ENCODE data around the gene TGFBR3L.
A peak's percentile ranks its signal among the peaks of the same experiment; 100 is the strongest.
"Not testable (repeated sequence)": the region's sequence is repeated elsewhere in the genome, so short reads cannot be mapped to it uniquely, and the experiment has no call there.

Gene TGFBR3L

DNA sequence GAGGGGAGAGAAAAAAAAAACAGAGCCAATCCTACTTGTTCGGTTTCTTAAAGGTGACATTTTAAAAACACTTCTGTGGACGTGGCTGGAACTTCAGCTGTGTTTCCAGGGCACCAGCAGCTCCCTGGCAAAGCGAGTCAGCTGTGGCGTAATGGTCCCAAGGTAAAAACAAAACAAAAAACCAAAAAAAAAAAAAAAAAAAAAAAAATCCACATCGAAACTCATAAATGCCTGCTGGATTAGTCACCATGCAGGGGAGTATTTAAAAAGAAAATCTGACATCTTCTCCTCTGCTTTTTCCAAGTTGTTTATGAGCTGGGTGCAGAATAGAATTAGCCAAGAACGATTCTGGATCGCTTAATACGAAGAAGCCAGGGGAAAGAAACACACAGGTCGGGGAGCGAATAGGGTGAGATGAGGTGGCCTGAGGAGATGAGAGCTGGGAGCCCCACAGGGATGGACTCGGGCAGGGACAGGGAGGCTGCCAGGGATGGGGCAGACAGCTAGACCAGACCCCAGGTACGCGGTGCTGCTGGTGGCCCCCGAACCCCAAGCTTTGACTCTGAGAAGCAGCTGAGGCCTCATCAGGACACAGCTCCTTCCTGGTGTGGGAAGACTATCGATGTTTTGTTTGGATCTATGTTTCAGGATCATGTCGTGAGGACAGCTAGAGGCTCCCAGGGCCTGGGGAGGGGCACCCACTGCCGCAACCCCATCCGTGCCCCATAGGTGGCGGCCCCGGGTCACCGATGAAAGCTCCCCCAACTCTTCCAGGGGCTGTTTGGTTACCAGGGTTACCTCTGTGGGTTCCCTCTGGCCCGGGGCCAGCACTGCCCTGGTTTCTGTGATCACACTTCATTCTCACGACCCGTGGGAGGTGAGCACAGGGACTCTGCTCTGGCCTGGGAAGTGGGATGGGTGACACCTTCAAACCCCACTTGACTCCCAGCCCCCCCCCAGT lies 14.4 kb downstream of the TGFBR3L start:
- TF ChIP-seq, protein P1, sequence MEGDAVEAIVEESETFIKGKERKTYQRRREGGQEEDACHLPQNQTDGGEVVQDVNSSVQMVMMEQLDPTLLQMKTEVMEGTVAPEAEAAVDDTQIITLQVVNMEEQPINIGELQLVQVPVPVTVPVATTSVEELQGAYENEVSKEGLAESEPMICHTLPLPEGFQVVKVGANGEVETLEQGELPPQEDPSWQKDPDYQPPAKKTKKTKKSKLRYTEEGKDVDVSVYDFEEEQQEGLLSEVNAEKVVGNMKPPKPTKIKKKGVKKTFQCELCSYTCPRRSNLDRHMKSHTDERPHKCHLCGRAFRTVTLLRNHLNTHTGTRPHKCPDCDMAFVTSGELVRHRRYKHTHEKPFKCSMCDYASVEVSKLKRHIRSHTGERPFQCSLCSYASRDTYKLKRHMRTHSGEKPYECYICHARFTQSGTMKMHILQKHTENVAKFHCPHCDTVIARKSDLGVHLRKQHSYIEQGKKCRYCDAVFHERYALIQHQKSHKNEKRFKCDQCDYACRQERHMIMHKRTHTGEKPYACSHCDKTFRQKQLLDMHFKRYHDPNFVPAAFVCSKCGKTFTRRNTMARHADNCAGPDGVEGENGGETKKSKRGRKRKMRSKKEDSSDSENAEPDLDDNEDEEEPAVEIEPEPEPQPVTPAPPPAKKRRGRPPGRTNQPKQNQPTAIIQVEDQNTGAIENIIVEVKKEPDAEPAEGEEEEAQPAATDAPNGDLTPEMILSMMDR (IDR thresholded peaks at IDR 0.05; ENCODE audit: low read depth, low read length), result peak; percentile 43
- no peak overlapping the region for H3K4me3 ChIP-seq (ENCODE audit: low read depth, low read length)

DNA sequence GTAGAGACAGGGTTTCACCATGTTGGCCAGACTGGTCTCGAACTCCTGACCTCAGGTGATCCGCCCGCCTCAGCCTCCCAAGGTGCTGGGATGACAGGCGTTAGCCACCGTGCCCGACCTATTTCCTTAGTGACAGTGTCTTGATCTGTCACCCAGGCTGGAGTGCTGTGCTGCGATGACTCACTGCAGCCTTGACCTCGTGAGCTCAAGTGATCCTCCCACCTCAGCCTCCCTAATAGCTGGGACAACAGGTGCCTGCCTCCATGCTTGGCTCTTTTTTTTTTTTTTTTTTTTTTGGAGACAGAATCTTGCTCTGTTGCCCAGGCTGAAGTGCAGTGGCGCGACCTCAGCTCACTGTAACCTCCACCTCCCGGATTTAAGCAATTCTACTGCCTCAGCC lies 15.4 kb downstream of the TGFBR3L start:
- not testable (repeated sequence) for H3K4me3 ChIP-seq (ENCODE audit: low read depth, low read length)

DNA sequence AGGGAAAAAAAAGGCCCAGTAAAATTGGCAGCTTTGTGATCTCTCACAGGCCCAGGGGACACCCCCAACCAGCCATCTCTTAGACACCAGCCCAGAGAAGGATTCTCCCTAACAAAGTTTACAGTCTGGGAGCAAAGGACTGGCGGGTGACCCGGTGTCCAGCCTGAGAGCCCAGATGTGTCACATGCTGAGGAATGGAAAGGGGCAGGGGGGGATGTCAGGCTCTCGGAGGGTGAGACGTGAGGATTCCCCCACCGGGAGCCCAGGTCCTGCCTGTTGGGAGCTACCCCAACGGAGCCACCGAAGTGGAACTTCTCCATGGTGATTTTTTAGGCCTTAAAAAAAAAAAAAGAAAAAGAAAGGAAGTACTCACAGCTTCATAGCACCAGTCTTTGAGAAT lies 16.1 kb downstream of the TGFBR3L start:
- no peak overlapping the region for H3K4me3 ChIP-seq (ENCODE audit: low read depth, low read length)
- TF ChIP-seq, protein P1 (IDR thresholded peaks at IDR 0.05; ENCODE audit: low read depth, low read length), result no peak

DNA sequence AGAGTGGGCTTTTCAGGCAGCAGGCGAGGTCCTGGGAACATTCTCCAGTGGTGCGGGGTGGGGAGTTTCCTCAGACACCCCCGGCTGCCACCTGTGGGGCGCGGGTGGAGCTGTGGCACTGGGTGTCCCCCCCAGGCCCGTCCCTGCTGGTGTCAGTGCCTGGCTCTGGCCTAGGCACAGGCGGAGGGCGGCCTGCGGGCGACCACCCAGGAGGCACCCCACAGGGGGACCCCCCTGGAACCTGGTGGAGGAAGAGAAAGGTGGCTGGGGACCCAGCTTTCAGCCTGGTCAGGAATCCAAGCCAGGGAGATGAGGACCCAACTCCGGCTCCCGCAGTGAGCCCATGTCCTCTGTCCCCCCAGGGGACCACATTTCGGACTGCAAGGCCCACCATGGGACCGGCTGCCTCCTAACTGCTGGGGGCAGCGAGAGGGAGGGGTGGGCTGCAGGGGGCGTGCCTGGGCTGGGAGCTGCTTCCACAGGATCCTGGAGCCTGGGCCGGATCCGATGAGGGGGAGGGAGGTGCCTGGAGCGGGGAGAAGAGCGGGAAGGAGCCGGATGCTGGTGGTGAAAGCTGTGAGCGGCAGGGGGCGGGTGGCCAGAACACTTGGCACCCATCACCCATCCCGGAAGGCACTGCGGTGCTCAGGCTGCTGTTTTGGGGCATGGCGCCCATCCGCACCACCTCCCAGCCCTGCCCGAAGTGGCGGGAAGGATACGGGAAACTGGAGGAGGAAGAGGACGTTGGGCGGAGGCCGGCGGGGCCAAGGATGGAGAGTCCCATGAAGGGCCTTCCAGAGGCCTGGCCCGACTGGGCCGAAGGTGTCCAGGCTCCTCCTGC lies 16.8 kb downstream of the TGFBR3L start:
- no peak overlapping the region for H3K4me3 ChIP-seq (ENCODE audit: low read depth, low read length)

DNA sequence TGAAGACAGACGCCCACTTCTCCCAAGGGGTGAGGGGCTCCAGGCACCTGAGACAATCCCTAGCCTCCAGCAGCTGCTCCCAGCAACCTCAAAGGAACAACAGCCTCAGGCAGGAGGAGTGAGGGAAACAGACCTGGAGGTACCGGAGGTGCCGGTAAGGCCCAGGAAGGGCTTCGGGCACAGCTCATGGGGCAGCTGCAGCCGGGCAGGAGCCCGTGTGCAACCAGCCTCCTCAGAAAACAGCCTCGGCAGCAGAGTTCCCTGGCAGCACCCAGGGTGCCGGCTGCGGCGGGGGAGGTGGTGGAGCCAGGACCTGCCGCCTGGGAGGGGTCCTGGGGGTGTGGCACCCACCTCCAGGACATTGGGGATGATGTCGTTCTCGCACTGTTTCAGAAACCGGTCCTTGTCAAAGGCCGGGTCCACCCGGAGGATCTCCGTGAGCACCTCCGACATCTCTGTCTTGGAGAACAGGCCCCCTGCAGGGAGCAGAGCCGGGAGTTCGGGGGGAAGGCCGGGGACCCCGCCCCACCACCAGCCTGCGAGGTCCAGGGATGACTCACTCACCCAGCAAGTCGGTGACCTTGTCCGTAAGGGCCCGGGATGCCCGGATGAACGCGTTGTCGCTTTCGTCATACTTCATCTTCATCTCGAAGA lies 17.8 kb downstream of the TGFBR3L start:
- TF ChIP-seq, protein P1 (IDR thresholded peaks at IDR 0.05; ENCODE audit: low read depth, low read length), result no peak
- H3K4me3 ChIP-seq (ENCODE audit: low read depth, low read length), result no peak overlapping the region

More for the DNA sequence above, 16.8 kb downstream of the TGFBR3L start:
- TF ChIP-seq, protein P1 (IDR thresholded peaks at IDR 0.05; ENCODE audit: low read depth, low read length), result no peak

DNA sequence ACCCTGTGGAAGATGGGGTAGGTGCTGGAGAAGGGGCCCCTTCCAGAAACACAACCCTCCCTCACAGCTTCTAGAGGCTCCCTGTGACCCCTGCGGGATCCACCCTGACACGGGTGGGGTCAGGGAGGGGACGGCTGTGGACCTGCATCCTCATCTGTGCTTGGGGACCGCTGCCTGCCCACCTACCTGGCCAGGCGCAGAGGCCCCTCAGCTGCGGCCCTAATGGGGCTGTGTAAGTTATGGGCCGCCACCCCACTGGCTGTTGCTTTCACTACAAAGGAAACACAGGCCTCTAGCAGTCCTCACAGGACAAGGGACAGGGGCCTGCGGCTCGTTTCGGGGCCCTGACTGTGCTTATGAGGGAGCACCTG lies 18.3 kb downstream of the TGFBR3L start:
- TF ChIP-seq, protein P1 (IDR thresholded peaks at IDR 0.05; ENCODE audit: low read depth, low read length), result no peak
- H3K4me3 ChIP-seq (ENCODE audit: low read depth, low read length), result no peak overlapping the region

DNA sequence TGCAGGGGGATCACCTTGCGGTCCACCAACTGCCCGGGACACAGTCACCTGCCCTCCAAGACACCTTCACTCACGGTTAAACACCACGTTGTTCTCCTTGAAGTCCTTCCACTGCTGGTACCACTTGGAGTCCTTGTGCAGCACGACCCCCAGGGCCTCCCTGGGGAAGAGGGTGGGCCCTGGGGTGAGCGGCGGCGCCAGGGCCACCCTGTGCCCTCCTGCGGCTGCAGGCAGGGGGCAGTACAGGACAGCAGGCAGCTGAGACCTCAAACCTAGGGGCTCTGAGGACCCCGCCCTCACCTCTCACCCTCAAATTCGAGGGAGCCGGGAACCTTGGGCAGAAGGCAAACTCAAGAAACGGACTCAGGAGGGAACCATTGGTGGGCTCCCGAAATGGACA lies 18.8 kb downstream of the TGFBR3L start:
- no peak overlapping the region for H3K4me3 ChIP-seq (ENCODE audit: low read depth, low read length)
- TF ChIP-seq, protein P1 (IDR thresholded peaks at IDR 0.05; ENCODE audit: low read depth, low read length), result peak; percentile 14; the same call in 1 of the 2 replicates
